Heart left ventricle (tissue), 16 donors: ENCODE measurements around the gene AFG3L2. TPM values are rescaled to one million over a fixed set of nuclear protein-coding genes. Genes with fewer than 3 reads are reported as not detected.

Experiments
- ATAC-seq, 4 donors: fragments of 200-7000 bp; cut with Tn5 transposase; one replicate each; pipeline ENCODE4 v1.9.1; 2020 to 2022; ENCODE audit warnings: moderate library complexity in 4 of 4, mild to moderate bottlenecking in 3 of 4, moderate number of reproducible peaks in 1 of 4
- DNase-seq, 5 donors: peaks; one replicate each; pipeline ENCODE4 v3.0.0-alpha.2; 2020
- H3K27ac ChIP-seq, 12 donors: fragments of 200-600 bp; sonication (generic) in 4 of 12; one replicate each; pipeline versions ENCODE4 v1.5.0 to v1.8.0; 2016 to 2022; ENCODE audit warnings: mild to moderate bottlenecking in 2 of 12
- H3K27me3 ChIP-seq, 9 donors: fragments of 200-600 bp; sonication (generic) in 2 of 9; one replicate each; pipeline versions ENCODE4 v1.5.1 to v1.8.0; 2016 to 2022; ENCODE audit warnings: mild to moderate bottlenecking in 3 of 9
- H3K36me3 ChIP-seq, 9 donors: fragments of 200-600 bp; sonication (generic) in 2 of 9; one replicate each; pipeline versions ENCODE4 v1.5.0 to v1.8.0; 2018 to 2022; ENCODE audit warnings: mild to moderate bottlenecking in 2 of 9
- H3K4me1 ChIP-seq, 12 donors: fragments of 200-600 bp; sonication (generic) in 4 of 12; one replicate each; pipeline versions ENCODE4 v1.5.0 to v1.8.0; 2016 to 2022; ENCODE audit warnings: mild to moderate bottlenecking in 3 of 12
- H3K4me3 ChIP-seq, 12 donors: fragments of 200-600 bp; sonication (generic) in 4 of 12; one replicate each; pipeline versions ENCODE4 v1.5.0 to v1.8.0; 2017 to 2022; ENCODE audit warnings: mild to moderate bottlenecking in 9 of 12, moderate library complexity in 4 of 12
- H3K9me3 ChIP-seq, 12 donors: fragments of 200-600 bp; sonication (generic) in 4 of 12; one replicate each; pipeline versions ENCODE4 v1.5.0 to v1.8.0; 2016 to 2022; ENCODE audit warnings: mild to moderate bottlenecking in 1 of 12
- CTCF ChIP-seq, 12 donors: fragments of 200-600 bp; sonication (generic) in 4 of 12; IDR thresholded peaks; one replicate each; pipeline versions ENCODE4 v1.5.0 to v1.8.0; 2018 to 2022; ENCODE audit warnings: antibody characterized with exemption in 12 of 12, mild to moderate bottlenecking in 5 of 12
- POLR2A ChIP-seq, 2 donors: fragments of 450-650 bp; IDR thresholded peaks; one replicate each; pipeline ENCODE4 v1.6.1; 2017; ENCODE audit warnings: antibody characterized with exemption in 2 of 2, mild to moderate bottlenecking in 2 of 2, moderate library complexity in 2 of 2
- WGBS, 4 donors: extraction: QIAGEN DNeasy Blood & Tissue Kit in 2 of 4; methylation state at CpG; one replicate each; pipeline versions ENCODE4 v1.1.5 to v1.1.7; 2013 to 2018; 5-methylcytosine and 5-hydroxymethylcytosine counted together
- intact Hi-C, 10 donors: fragments of 100-400 bp; cut with DNase I; formaldehyde crosslinking; loops; one replicate each; pipeline versions ENCODE4 v1.11.1 to v1.14.2; 2022
- polyA plus RNA-seq, 2 donors: library from polyadenylated mRNA; stranded (reverse); fragments of 200-250 nt; gene quantifications; one replicate each; pipeline ENCODE4 v1.2.3, GENCODE V29; 2013
- total RNA-seq, 9 donors: library from RNA; depleted of rRNA in 2 of 9; stranded (reverse); fragments of >200 nt in 2 of 9; fragmentation: NEBNext Ultra II Directional in 3 of 9; extraction: Animal tissue kit (Norgen Biotek cat#: 25700) in 3 of 9; gene quantifications; one replicate each; pipeline versions ENCODE4 v1.1.0 to v1.2.4, GENCODE V29; 2016 to 2023
- donor health status: ischemic (EF 13 %, LVEDD 7.1; RV severe dilation, severe dysfunction).
- donor health status: healthy with polysubstance abuse.
- donor health status: DM: no; HTN: yes; CAD: no.
- donor health status: DM: no; HTN: no; CAD: no.
- donor health status: ischemic (EF 25% LVEDD 6.9; RV normal size, moderate dysfunction).
- donor health status: ischemic (EF 25% LVEDD 5.7; RV mildly dilated, moderate dysfunction).
- donor health status: healthy.
- donor health status: DM: yes; HTN: yes; CAD: no.
- donor health status: ischemic (EF 35%, LVEDD 5.7; RV mildly dilated, moderate dysfunction).
- donor health status: nonischemic (EF 11% LVEDD 7.7; RV severe dilation, severe dysfunction).
- donor health status: DM: yes; HTN: yes; CAD: no.
- donor health status: PGD.
- donor health status: ischemic (EF 29% LVEDD 5.4; RV normal size, mild dysfunction).
- donor health status: nonischemic (EF 23%, LVEDD 6.1; RV moderate dilation, normal function).

The AFG3L2 gene
- total and polyA plus RNA-seq, 11 donors, result 59.9 to 174 (median 138) TPM

GRCh38 chr18:12403601-12404506 is 26.8 kb upstream of the AFG3L2 start:
- 59 to 71% (median 66%) methylated on average over 6 of the region's 6 CpGs for WGBS, 4 donors
- H3K36me3 ChIP-seq, result no peaks in the 10 kb centered on the region
- no peaks in the 10 kb centered on the region for H3K9me3 ChIP-seq
- TF ChIP-seq POLR2A (IDR thresholded peaks at IDR 0.05) (no peak), CTCF (IDR thresholded peaks at IDR 0.05) (no peak)
- intact Hi-C loops, result loop anchor here in 3 of 10 donors (10.0 kb wide), 3 partner anchors 51 to 121 kb away; no protein-coding TSS in a partner anchor
- DNase-seq (peak in 1 of 5 donors; percentile 5), ATAC-seq (no peak)
- H3K4me3 ChIP-seq, result no peak overlapping the region
- no peak overlapping the region for H3K27ac ChIP-seq
- peaks cover 0 to 23% (median 6%) of the 10 kb centered on the region in 12 donors for H3K4me1 ChIP-seq
- H3K27me3 ChIP-seq, result peaks cover 0 to 18% (median 0%) of the 10 kb centered on the region in 9 donors

- 73 to 85% (median 80%) methylated on average over 9 of the region's 9 CpGs for WGBS, 4 donors
- H3K27me3 ChIP-seq, result peaks cover 0 to 18% (median 0%) of the 10 kb centered on the region in 9 donors
- no peaks in the 10 kb centered on the region for H3K36me3 ChIP-seq
- no peak overlapping the region for H3K4me3 ChIP-seq
- TF ChIP-seq CTCF (IDR thresholded peaks at IDR 0.05) (no peak), POLR2A (IDR thresholded peaks at IDR 0.05) (no peak)
- intact Hi-C loops, result loop anchor here in 3 of 10 donors (10.0 kb wide), 3 partner anchors 53 to 123 kb away; no protein-coding TSS in a partner anchor
- H3K4me1 ChIP-seq, result peaks cover 0 to 16% (median 0%) of the 10 kb centered on the region in 12 donors
- DNase-seq (no peak), ATAC-seq (peak in 1 of 4 donors; percentile 16)
- H3K27ac ChIP-seq, result no peak overlapping the region
- no peaks in the 10 kb centered on the region for H3K9me3 ChIP-seq
Observed at GRCh38 chr18:12401881-12402280, 24.9 kb upstream of the AFG3L2 start.

GRCh38 chr18:12399231-12399630 is 22.2 kb upstream of the AFG3L2 start:
- Histone ChIP-seq H3K9me3 (no peaks in the 10 kb centered on the region), H3K36me3 (no peaks in the 10 kb centered on the region), H3K27me3 (peaks cover 0 to 12% (median 0%) of the 10 kb centered on the region in 9 donors), H3K4me3 (no peak overlapping the region), H3K4me1 (peaks cover 0 to 10% (median 0%) of the 10 kb centered on the region in 12 donors), H3K27ac (no peak overlapping the region)
- 91 to 97% (median 96%) methylated on average over 5 of the region's 5 CpGs for WGBS, 4 donors
- ATAC-seq, result no peak
- DNase-seq, result no peak
- no peak for TF ChIP-seq CTCF (IDR thresholded peaks at IDR 0.05)
- no peak for TF ChIP-seq POLR2A (IDR thresholded peaks at IDR 0.05)
- intact Hi-C loops, result loop anchor here in 4 of 10 donors (5.0 to 10.0 kb wide), 4 partner anchors 58 to 536 kb away; no protein-coding TSS in a partner anchor

- DNase-seq (no peak), ATAC-seq (no peak)
- no peak overlapping the region for H3K27ac ChIP-seq
- intact Hi-C loops, result loop anchor here in 4 of 10 donors (5.0 to 10.0 kb wide), 4 partner anchors 59 to 536 kb away; no protein-coding TSS in a partner anchor
- H3K9me3 ChIP-seq, result no peaks in the 10 kb centered on the region
- whole genome bisulfite sequencing, 4 donors, result 48 to 61% (median 58%) methylated on average over 5 of the region's 5 CpGs
- no peak overlapping the region for H3K4me3 ChIP-seq
- H3K4me1 ChIP-seq, result peaks cover 0 to 6% (median 0%) of the 10 kb centered on the region in 12 donors
- H3K27me3 ChIP-seq, result peaks cover 0 to 12% (median 0%) of the 10 kb centered on the region in 9 donors
- TF ChIP-seq CTCF (IDR thresholded peaks at IDR 0.05), result no peak
- TF ChIP-seq POLR2A (IDR thresholded peaks at IDR 0.05), result no peak
- H3K36me3 ChIP-seq, result no peaks in the 10 kb centered on the region
Observed at GRCh38 chr18:12398625-12399024, 21.6 kb upstream of the AFG3L2 start.
